ENCODE data around the gene COG4.

Gene COG4

GRCh38 chr16:70440009-70440692, 83.2 kb downstream of the COG4 start:
- TF ChIP-seq, protein P1, sequence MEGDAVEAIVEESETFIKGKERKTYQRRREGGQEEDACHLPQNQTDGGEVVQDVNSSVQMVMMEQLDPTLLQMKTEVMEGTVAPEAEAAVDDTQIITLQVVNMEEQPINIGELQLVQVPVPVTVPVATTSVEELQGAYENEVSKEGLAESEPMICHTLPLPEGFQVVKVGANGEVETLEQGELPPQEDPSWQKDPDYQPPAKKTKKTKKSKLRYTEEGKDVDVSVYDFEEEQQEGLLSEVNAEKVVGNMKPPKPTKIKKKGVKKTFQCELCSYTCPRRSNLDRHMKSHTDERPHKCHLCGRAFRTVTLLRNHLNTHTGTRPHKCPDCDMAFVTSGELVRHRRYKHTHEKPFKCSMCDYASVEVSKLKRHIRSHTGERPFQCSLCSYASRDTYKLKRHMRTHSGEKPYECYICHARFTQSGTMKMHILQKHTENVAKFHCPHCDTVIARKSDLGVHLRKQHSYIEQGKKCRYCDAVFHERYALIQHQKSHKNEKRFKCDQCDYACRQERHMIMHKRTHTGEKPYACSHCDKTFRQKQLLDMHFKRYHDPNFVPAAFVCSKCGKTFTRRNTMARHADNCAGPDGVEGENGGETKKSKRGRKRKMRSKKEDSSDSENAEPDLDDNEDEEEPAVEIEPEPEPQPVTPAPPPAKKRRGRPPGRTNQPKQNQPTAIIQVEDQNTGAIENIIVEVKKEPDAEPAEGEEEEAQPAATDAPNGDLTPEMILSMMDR (conservative IDR thresholded peaks at IDR 0.05) = no peak
- TF ChIP-seq ZFX (IDR thresholded peaks at IDR 0.05) = no peak
- H3K27ac ChIP-seq = no peak overlapping the region

DNA sequence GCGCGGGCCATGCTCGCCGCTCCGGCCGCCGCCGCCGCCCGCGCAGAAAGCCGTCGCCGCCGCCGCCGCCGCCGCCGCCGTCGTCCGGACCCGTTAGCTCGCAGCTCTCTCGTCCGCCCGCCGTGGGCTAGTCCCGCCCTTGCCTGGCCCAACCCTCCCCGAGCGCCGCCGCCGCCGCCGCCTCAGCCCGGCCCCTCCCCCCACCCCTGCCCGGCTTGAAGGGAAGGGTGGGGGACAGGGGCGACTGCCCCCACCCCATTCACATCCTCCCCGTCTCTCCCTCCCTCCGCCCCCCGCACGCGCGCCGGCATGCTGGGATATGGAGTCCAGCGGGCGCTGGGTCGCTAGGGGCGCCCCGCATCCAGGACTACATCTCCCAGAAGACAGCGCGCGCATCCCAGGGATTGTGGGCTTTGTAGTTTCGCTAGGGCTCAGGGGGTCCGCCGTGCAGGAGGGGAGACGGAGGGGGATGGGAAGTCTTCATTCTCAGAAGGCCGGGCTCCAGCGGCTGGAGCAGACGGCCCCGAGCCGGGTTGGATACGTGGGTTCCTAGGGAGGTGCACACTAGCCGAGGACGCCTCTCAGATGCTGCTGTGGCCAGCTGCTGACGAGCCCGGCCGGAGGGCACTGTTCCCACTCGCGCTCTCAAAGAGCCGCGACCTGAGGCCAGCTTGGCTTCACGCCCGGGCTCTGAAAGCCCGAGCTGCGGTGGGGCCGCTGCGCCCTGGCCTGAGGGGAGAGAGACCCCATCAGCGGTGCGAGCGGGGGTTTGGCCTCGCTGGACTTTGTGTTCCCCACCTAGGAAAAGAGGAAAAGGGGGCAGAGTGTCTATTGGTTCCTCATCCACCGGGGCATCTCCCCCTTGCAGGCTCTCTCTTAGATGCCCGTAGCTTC, 84.1 kb downstream of the COG4 start, which contains the start of gene ST3GAL2:
Gene ST3GAL2 (minus strand): TSS at position 132 of the 894 bp plus-strand sequence. CDS start 40,570 bp downstream, outside the sequence.
- TF ChIP-seq, protein P1 (conservative IDR thresholded peaks at IDR 0.05) = no peak
- no peak for TF ChIP-seq ZFX (IDR thresholded peaks at IDR 0.05)
- H3K27ac ChIP-seq = no peak within 1 kb of the TSS; the same call in 1 of the 2 replicates

GRCh38 chr16:70438585-70438968, 84.8 kb downstream of the COG4 start:
- TF ChIP-seq, protein P1 (conservative IDR thresholded peaks at IDR 0.05) = no peak
- 0 out of 2 replicates have a peak, but pooled peaks have one; percentile 35 for TF ChIP-seq ZFX (IDR thresholded peaks at IDR 0.05)
- H3K27ac ChIP-seq = no peak overlapping the region; the same call in 1 of the 2 replicates

DNA sequence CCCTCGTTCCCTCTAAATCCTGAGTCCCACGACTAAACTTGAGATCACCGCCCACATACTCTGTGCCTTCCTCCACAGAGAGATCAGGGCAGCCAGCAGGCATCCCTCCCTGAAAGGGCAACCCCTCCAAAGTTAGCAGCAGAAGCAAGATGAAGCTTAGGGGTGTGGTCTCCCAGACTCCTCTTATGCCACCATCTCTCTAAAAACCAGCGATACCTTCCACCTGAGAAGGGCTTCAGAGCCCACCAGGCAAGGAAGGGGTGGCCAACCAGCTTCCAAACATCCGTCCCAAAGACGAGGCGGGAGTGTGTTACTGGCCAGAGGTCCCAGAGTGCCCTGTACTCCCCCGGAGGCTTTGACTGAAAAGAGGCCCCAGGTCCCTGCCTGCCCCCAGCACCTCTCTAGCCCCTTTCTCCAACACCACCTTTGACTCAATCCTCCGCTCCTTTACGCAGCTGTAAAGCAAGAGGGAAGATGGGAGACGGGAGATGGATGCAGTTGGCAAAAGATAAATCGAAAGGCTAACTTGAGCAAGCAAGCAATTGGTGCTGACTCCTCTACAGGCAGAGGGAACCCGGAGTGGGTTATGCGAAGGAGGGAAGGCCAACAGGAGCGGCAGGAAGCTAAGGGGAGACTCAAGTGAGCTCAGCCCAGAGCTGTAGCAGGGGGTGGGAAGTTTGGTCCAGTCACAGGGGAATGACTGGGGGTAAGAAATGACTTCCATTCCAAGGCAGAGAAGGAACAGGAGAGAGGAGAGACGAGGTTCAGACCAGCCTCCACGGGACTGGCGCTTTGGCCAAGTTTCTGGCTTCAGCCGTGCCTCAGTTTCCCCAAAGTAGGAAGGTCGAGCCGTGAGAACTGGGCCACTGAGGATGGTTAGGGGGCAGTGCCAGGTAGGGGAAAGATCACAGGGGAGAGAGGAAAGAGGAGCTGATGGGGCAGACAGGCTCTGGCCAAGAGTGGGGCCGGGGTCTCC, 85.5 kb downstream of the COG4 start:
- no peak overlapping the region for H3K27ac ChIP-seq
- TF ChIP-seq, protein P1 (conservative IDR thresholded peaks at IDR 0.05) = no peak
- no peak for TF ChIP-seq ZFX (IDR thresholded peaks at IDR 0.05)

GRCh38 chr16:70437017-70437581, 86.3 kb downstream of the COG4 start:
- no peak overlapping the region for H3K27ac ChIP-seq
- TF ChIP-seq, protein P1 (conservative IDR thresholded peaks at IDR 0.05) = no peak
- no peak for TF ChIP-seq ZFX (IDR thresholded peaks at IDR 0.05)

DNA sequence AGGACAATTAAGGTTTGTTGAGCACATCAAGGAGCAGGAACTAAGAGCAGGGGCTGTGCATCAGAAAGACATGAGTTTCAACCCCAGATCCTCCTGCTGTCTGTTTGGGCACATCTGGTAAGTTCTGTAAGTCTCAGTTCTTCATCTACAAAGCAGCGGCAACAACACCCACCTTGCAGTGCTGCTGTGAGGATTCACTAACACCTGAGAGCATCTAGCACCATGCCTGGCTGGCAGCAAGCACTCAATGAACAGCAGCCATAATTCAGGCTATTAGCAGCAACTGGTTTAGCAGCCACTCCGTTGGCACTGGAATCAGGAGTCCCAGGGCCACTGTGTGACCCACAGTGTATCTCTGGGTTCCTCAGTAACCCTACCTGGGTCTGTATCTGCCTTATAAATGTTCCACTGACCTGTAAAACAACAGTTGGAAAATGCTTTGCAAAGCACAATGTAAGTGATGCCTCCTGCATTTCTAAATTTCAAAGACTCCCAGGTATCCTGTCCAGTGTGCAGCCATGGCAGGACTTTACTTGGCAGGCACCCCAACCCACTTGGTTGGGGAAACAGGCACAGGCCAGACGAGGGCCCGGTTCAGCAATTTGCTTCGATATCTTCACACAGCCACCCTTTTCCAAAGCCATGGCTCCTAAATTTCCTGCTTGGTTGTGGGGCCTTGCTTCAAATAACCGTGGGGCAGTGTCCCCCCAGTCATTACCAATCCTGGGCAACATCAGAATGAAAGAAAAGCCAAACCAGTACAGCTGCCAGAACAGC, 88.7 kb downstream of the COG4 start:
- no peak overlapping the region for H3K27ac ChIP-seq
- TF ChIP-seq, protein P1 (conservative IDR thresholded peaks at IDR 0.05) = no peak
- no peak for TF ChIP-seq ZFX (IDR thresholded peaks at IDR 0.05)

Data from C4-2B (cell line).